CD8-positive, alpha-beta memory T cell (primary cell): ENCODE results near the gene HDHD5. TPM values are rescaled to one million over a fixed set of nuclear protein-coding genes. Genes with fewer than 3 reads are reported as not detected.

ENCODE experiments used
- CTCF ChIA-PET: fragments of 350-600 bp; sonication (Branson Sonifier 250); formaldehyde crosslinking; loops from one replicate; lab custom pipeline; 2021; ENCODE audit warnings: antibody characterized with exemption; lab: Charles Lee
- POLR2A ChIA-PET: fragments of 350-600 bp; sonication (Branson Sonifier 250); formaldehyde crosslinking; loops from one replicate; lab custom pipeline; 2021; ENCODE audit warnings: antibody characterized with exemption; lab: Charles Lee
- DNase-seq, 5 donors: peaks; one replicate each; pipeline versions ENCODE4 v3.0.0 to v3.0.0-alpha.2; 2020 to 2022; ENCODE audit warnings: mixed read lengths in 1 of 5
- H3K27ac ChIP-seq: one replicate; pipeline ENCODE4 v1.7.0; 2013; ENCODE audit warnings: low read depth, mild to moderate bottlenecking, low read length, moderate library complexity
- H3K27me3 ChIP-seq: 2 replicates; pipeline ENCODE4 v1.7.0; 2013; ENCODE audit warnings: low read length, mild to moderate bottlenecking; ENCODE audit not compliant: insufficient read depth, poor library complexity, severe bottlenecking
- H3K36me3 ChIP-seq: 2 replicates; pipeline ENCODE4 v1.7.0; 2013; ENCODE audit warnings: mild to moderate bottlenecking, low read length, moderate library complexity; ENCODE audit not compliant: insufficient read depth
- H3K4me1 ChIP-seq: 2 replicates; pipeline ENCODE4 v1.7.0; 2013; ENCODE audit warnings: mild to moderate bottlenecking, low read length, moderate library complexity; ENCODE audit not compliant: insufficient read depth
- H3K4me3 ChIP-seq: 2 replicates; pipeline ENCODE4 v1.7.0; 2013; ENCODE audit warnings: mild to moderate bottlenecking, low read length
- H3K9me3 ChIP-seq: 2 replicates; pipeline ENCODE4 v1.7.0; 2013; ENCODE audit warnings: mild to moderate bottlenecking, low read length
- H3K27ac Mint-ChIP-seq, 8 donors: one replicate each; pipeline ENCODE4 v1.8.0; 2020 to 2021; ENCODE audit warnings: mixed read lengths in 8 of 8, mild to moderate bottlenecking in 6 of 8, inconsistent platforms in 3 of 8, moderate library complexity in 3 of 8
- H3K27me3 Mint-ChIP-seq, 2 donors: one replicate each; pipeline ENCODE4 v1.8.0; 2020 to 2021; ENCODE audit warnings: mixed read lengths in 2 of 2, mild to moderate bottlenecking in 1 of 2, moderate library complexity in 1 of 2
- H3K36me3 Mint-ChIP-seq, 3 donors: one replicate each; pipeline ENCODE4 v1.8.0; 2020 to 2021; ENCODE audit warnings: mixed read lengths in 3 of 3, inconsistent platforms in 1 of 3, mild to moderate bottlenecking in 1 of 3
- H3K4me1 Mint-ChIP-seq, 3 donors: one replicate each; pipeline ENCODE4 v1.8.0; 2020 to 2021; ENCODE audit warnings: mixed read lengths in 3 of 3, inconsistent platforms in 1 of 3, mild to moderate bottlenecking in 1 of 3
- H3K4me3 Mint-ChIP-seq, 7 donors: one replicate each; pipeline ENCODE4 v1.8.0; 2020 to 2021; ENCODE audit warnings: mixed read lengths in 7 of 7, mild to moderate bottlenecking in 6 of 7, moderate library complexity in 4 of 7, inconsistent platforms in 2 of 7
- H3K9me3 Mint-ChIP-seq, 5 donors: one replicate each; pipeline ENCODE4 v1.8.0; 2020 to 2022; ENCODE audit warnings: mixed read lengths in 5 of 5, mild to moderate bottlenecking in 3 of 5, moderate library complexity in 2 of 5, inconsistent platforms in 1 of 5
- polyA plus RNA-seq: library from polyadenylated mRNA; unstranded; fragments of 300-500 nt; fragmentation: Illumina TruSeq; gene quantifications from one replicate; pipeline ENCODE4 v1.2.3, GENCODE V29; 2021
- total RNA-seq, 2 experiments: library from RNA; stranded (reverse); gene quantifications; one replicate each; pipeline ENCODE4 v1.2.3, GENCODE V29; 2021

HDHD5 gene
- total and polyA plus RNA-seq, 3 experiments from 2014 or later = 38.6 to 53.5 (median 40.0) TPM

DNA sequence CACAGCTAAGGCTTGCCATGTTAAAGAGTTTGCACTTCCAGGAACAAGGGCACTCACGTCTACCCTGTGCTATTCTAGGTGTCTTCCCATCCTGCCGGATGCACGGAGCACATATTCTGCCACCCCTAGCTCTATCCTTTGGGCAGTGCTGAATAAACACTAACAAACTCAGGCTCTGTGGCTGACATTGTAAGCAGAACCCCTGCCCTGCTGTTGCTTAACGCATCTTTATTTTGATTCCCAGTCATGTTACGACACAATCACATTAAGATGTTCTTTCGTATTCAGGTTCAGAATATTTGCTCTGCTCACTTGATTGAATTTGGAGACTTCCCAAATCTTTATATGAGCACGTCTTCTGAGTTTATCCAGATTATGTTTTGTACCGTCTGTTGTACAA, 3.7 kb upstream of the HDHD5 start:
- H3K4me3 ChIP-seq = no peak overlapping the region
- H3K4me3 Mint-ChIP-seq = peak overlapping the region in 1 of 7 donors; percentile 74
- no peak for DNase-seq
- H3K27me3 Mint-ChIP-seq = peaks cover 0 to 2% of the 10 kb centered on the region in 2 donors
- no peaks in the 10 kb centered on the region for H3K27me3 ChIP-seq
- peaks cover 13 to 17% (median 14%) of the 10 kb centered on the region in 3 donors for H3K4me1 Mint-ChIP-seq
- H3K36me3 Mint-ChIP-seq = peaks cover 0 to 1% (median 0%) of the 10 kb centered on the region in 3 donors
- H3K27ac ChIP-seq = no peak overlapping the region
- no peaks in the 10 kb centered on the region for H3K36me3 ChIP-seq
- no peaks in the 10 kb centered on the region for H3K9me3 Mint-ChIP-seq
- no peaks in the 10 kb centered on the region for H3K9me3 ChIP-seq
- H3K4me1 ChIP-seq = peaks cover 16% of the 10 kb centered on the region
- H3K27ac Mint-ChIP-seq = no peak overlapping the region
- ChIA-PET POLR2A (no interaction called here), CTCF (interaction anchor here (7.5 kb wide), 1 partner anchor 10 kb away, joined by 76 read pairs; no protein-coding TSS in a partner anchor)

DNA sequence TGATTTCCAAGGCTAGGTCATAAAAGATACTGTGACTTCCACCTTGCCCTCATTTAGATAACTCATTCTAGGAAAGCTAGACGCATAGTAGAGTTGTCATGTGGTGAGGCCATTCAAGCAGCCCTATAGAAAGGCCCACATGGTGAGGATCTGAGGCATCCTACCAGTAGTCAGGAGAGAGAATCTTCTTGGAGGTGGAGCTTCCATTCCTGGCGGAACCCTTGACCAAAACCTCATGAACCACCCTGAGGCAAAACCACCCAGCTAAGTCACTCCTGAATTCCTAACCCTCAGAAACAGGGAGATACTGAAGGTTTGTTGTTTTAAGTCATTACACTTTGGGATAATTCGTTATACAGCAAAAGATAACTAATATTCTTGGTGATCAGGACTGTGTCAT, 2.9 kb upstream of the HDHD5 start:
- Histone ChIP-seq H3K27ac (no peak overlapping the region), H3K27me3 (no peaks in the 10 kb centered on the region), H3K36me3 (no peaks in the 10 kb centered on the region), H3K4me1 (peaks cover 24% of the 10 kb centered on the region), H3K4me3 (no peak overlapping the region), H3K9me3 (no peaks in the 10 kb centered on the region)
- H3K4me1 Mint-ChIP-seq = peaks cover 17 to 23% (median 22%) of the 10 kb centered on the region in 3 donors
- DNase-seq = no peak
- H3K27me3 Mint-ChIP-seq = no peaks in the 10 kb centered on the region
- ChIA-PET POLR2A (no interaction called here), CTCF (interaction anchor here (7.5 kb wide), 1 partner anchor 11 kb away, joined by 76 read pairs; no protein-coding TSS in a partner anchor)
- H3K27ac Mint-ChIP-seq = no peak overlapping the region
- H3K36me3 Mint-ChIP-seq = peaks cover 0 to 1% (median 0%) of the 10 kb centered on the region in 3 donors
- H3K4me3 Mint-ChIP-seq = peak overlapping the region in 2 of 7 donors; percentile 20 to 34
- no peaks in the 10 kb centered on the region for H3K9me3 Mint-ChIP-seq

DNA sequence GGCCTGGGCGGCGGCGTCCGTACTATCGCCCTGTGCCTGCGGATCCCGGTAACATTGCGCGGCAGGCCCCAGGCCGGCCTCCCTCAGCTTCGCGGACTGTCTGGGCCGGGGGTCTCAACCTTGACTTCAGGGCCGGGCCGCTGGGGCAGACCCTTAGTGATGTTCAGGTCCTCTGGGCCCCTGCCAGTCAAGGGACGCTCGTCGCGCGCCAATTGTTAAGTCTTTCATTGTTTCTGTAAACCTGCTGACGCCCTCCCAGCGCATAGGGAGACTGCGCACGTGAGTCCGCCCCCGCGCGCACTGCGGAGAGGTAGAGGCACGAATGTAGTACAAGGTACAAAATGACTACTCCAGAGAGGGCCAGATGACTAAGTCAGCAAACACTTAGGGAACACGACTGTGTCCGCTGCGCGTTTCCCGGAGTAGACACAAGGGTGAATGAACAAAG, 451 bp upstream of the HDHD5 start:
- Mint-ChIP-seq H3K4me1 (peaks cover 25 to 42% (median 39%) of the 10 kb centered on the region in 3 donors), H3K27ac (peak overlapping the region; percentile 46 to 85 (median 60)), H3K36me3 (peaks cover 0 to 1% (median 0%) of the 10 kb centered on the region in 3 donors), H3K9me3 (no peaks in the 10 kb centered on the region), H3K27me3 (no peaks in the 10 kb centered on the region), H3K4me3 (peak overlapping the region; percentile 81 to 92 (median 85))
- no peak overlapping the region for H3K27ac ChIP-seq
- H3K4me1 ChIP-seq = peaks cover 34% of the 10 kb centered on the region
- no peaks in the 10 kb centered on the region for H3K36me3 ChIP-seq
- no peaks in the 10 kb centered on the region for H3K27me3 ChIP-seq
- DNase-seq = peak in 2 of 5 donors; percentile 8 to 52
- POLR2A ChIA-PET = interaction anchor here (0.6 to 0.9 kb wide), 3 partner anchors 8 to 74 kb away, joined by 3 to 4 read pairs (median 3); no protein-coding TSS in a partner anchor
- no peaks in the 10 kb centered on the region for H3K9me3 ChIP-seq
- peak overlapping the region; percentile 73 for H3K4me3 ChIP-seq
- CTCF ChIA-PET = interaction anchor here (1.1 to 7.5 kb wide), 3 partner anchors 9 to 342 kb away, joined by 3 to 76 read pairs (median 3); no protein-coding TSS in a partner anchor

DNA sequence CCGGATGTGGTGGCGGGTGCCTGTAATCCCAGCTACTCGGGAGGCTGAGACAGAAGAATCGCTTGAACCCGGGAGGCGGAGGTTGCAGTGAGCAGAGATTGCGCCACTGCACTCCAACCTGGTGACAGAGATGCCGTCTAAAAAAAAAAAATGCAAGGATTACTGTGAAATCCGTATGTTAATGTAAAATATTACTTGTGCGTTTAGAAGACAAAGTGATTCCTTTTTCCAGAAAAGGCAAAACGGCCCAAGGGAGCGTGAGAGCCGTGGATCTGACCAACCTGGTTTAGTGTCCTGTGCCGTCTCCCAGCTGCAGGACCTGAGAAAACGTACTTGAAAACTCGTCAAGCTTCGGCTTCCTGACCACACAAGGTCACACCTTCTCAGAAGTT, 905 bp downstream of the HDHD5 start:
- POLR2A ChIA-PET = interaction anchor here (0.7 kb wide), 1 partner anchor 13 kb away, joined by 3 read pairs; no protein-coding TSS in a partner anchor
- DNase-seq = no peak
- H3K9me3 ChIP-seq = no peaks in the 10 kb centered on the region
- Mint-ChIP-seq H3K27ac (peak overlapping the region in 6 of 8 donors; percentile 10 to 79 (median 57)), H3K36me3 (peaks cover 0 to 1% (median 0%) of the 10 kb centered on the region in 3 donors), H3K27me3 (no peaks in the 10 kb centered on the region), H3K9me3 (no peaks in the 10 kb centered on the region), H3K4me1 (peaks cover 28 to 46% (median 39%) of the 10 kb centered on the region in 3 donors), H3K4me3 (peak overlapping the region; percentile 77 to 92 (median 85))
- H3K27me3 ChIP-seq = no peaks in the 10 kb centered on the region
- CTCF ChIA-PET = interaction anchor here (0.9 to 7.5 kb wide), 5 partner anchors 12 to 343 kb away, joined by 3 to 76 read pairs (median 3); no protein-coding TSS in a partner anchor
- peak overlapping the region; percentile 61 for H3K27ac ChIP-seq
- peaks cover 34% of the 10 kb centered on the region for H3K4me1 ChIP-seq
- H3K36me3 ChIP-seq = no peaks in the 10 kb centered on the region
- peak overlapping the region; percentile 80 for H3K4me3 ChIP-seq

DNA sequence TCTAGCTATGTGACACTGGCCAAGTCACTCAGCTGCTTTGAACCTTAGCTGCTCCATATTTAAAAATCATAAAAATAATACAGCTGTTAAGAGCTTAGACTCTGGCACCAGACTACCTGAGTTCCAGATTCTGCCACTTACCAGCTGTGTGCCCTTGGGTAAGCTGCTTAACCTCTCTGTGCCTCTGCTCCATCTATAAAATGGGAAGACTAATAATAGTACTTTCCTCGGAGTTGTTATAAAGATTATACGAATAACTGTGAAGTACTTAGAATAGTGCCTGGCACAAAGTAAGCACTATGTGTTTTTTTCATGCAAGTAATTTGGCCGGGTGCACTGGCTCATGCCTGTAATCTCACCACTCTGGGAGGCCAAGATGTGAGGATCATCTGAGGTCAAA, 1.4 kb downstream of the HDHD5 start:
- peaks cover 28 to 49% (median 39%) of the 10 kb centered on the region in 3 donors for H3K4me1 Mint-ChIP-seq
- H3K36me3 Mint-ChIP-seq = peaks cover 0 to 1% (median 0%) of the 10 kb centered on the region in 3 donors
- Histone ChIP-seq H3K4me1 (peaks cover 34% of the 10 kb centered on the region), H3K27me3 (no peaks in the 10 kb centered on the region), H3K36me3 (no peaks in the 10 kb centered on the region), H3K27ac (no peak overlapping the region), H3K9me3 (no peaks in the 10 kb centered on the region), H3K4me3 (no peak overlapping the region)
- H3K4me3 Mint-ChIP-seq = peak overlapping the region; percentile 77 to 92 (median 85)
- DNase-seq = no peak
- ChIA-PET CTCF (interaction anchor here (0.8 to 7.5 kb wide), 5 partner anchors 12 to 344 kb away, joined by 3 to 76 read pairs (median 3); no protein-coding TSS in a partner anchor), POLR2A (no interaction called here)
- H3K27ac Mint-ChIP-seq = peak overlapping the region in 3 of 8 donors; percentile 10 to 79 (median 72)
- H3K9me3 Mint-ChIP-seq = no peaks in the 10 kb centered on the region
- H3K27me3 Mint-ChIP-seq = no peaks in the 10 kb centered on the region

DNA sequence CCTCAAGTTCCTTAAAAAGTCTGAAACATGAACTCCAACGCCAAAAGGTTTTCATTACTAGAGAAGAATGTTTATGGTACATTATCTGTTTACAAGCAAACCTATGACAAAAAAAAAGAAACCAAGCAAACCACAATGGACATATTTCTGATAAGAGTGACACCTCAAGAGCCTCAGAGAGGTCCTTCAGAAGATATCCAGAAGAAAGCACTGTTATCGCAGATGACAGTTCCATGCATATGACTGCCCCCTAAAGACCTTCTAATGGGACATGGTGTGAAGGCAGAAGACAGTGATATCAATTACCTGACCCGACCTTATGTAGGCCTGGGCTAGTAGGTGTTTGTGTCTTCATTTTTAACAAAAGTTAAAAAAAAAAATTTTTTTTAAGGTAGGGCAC, 3.1 kb downstream of the HDHD5 start:
- ChIA-PET CTCF (no interaction called here), POLR2A (no interaction called here)
- no peak for DNase-seq
- Histone ChIP-seq H3K4me1 (peaks cover 34% of the 10 kb centered on the region), H3K9me3 (no peaks in the 10 kb centered on the region), H3K36me3 (no peaks in the 10 kb centered on the region), H3K27me3 (no peaks in the 10 kb centered on the region), H3K4me3 (no peak overlapping the region), H3K27ac (no peak overlapping the region)
- Mint-ChIP-seq H3K9me3 (no peaks in the 10 kb centered on the region), H3K4me1 (peaks cover 37 to 58% (median 51%) of the 10 kb centered on the region in 3 donors), H3K36me3 (peaks cover 0 to 7% (median 4%) of the 10 kb centered on the region in 3 donors), H3K27me3 (no peaks in the 10 kb centered on the region), H3K4me3 (peak overlapping the region in 3 of 7 donors; percentile 6 to 50 (median 38)), H3K27ac (no peak overlapping the region)

DNA sequence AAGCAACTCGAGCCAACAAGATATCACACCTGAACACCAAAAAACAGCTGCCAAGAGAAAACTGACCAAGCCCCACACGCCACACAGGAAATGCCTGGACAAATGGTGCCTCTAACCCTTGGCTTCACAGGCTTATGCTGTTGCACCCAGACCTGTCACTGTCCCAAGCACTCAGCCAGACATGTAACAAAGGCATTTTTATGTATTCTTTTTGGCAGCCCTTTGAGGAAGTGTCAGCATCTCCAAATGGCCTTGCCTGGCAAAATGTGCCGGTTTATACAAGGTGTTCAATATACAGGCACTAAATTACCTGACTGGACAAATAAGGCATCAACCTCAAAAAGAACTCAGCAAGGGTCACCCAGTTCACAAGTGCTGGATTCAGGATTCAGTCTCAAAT, 6.1 kb downstream of the HDHD5 start:
- no peaks in the 10 kb centered on the region for H3K9me3 ChIP-seq
- no peaks in the 10 kb centered on the region for H3K27me3 ChIP-seq
- Mint-ChIP-seq H3K9me3 (no peaks in the 10 kb centered on the region), H3K4me3 (no peak overlapping the region), H3K27me3 (no peaks in the 10 kb centered on the region), H3K36me3 (peaks cover 0 to 18% (median 4%) of the 10 kb centered on the region in 3 donors), H3K4me1 (peaks cover 27 to 46% (median 45%) of the 10 kb centered on the region in 3 donors), H3K27ac (peak overlapping the region in 2 of 8 donors; percentile 3 to 47)
- no peak overlapping the region for H3K27ac ChIP-seq
- CTCF ChIA-PET = no interaction called here
- no peak overlapping the region for H3K4me3 ChIP-seq
- no peak for DNase-seq
- peaks cover 20% of the 10 kb centered on the region for H3K4me1 ChIP-seq
- POLR2A ChIA-PET = no interaction called here
- no peaks in the 10 kb centered on the region for H3K36me3 ChIP-seq

DNA sequence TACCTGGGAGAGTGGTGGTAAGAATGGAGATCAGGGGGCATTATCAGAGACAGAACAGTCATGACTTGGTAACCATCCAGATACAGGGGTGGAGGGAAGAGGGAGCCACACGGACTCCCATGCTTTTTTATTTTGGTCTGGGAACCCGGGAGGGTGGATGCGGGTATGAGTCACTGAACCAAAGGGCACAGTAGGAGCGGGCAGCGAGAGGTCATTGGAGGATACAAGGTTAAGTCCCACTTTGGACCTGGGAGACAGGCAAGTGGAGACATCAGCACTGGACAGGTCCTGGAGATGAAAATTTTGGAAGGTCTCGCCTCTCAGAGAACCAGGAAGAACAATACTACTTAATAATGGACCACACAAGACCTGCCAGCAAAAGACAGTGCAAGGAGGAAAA, 6.7 kb downstream of the HDHD5 start:
- peaks cover 14% of the 10 kb centered on the region for H3K4me1 ChIP-seq
- POLR2A ChIA-PET = no interaction called here
- H3K27me3 Mint-ChIP-seq = no peaks in the 10 kb centered on the region
- H3K27ac Mint-ChIP-seq = peak overlapping the region in 2 of 8 donors; percentile 64 to 82
- H3K9me3 Mint-ChIP-seq = no peaks in the 10 kb centered on the region
- no peaks in the 10 kb centered on the region for H3K9me3 ChIP-seq
- peak overlapping the region in 1 of 7 donors; percentile 5 for H3K4me3 Mint-ChIP-seq
- no peak overlapping the region for H3K4me3 ChIP-seq
- peaks cover 21 to 40% (median 39%) of the 10 kb centered on the region in 3 donors for H3K4me1 Mint-ChIP-seq
- no peak overlapping the region for H3K27ac ChIP-seq
- H3K36me3 Mint-ChIP-seq = peaks cover 0 to 23% (median 6%) of the 10 kb centered on the region in 3 donors
- H3K36me3 ChIP-seq = peaks cover 4% of the 10 kb centered on the region
- CTCF ChIA-PET = no interaction called here
- no peaks in the 10 kb centered on the region for H3K27me3 ChIP-seq
- no peak for DNase-seq
